SK-N-SH (cell line): ENCODE data around the gene MBNL2.

Experiments used
- CHD2 ChIP-seq: fragments of 150-350 bp; IDR thresholded peaks from 2 replicates; pipeline ENCODE4 v1.6.1; 2018; ENCODE audit warnings: low read length; ENCODE audit not compliant: partially characterized antibody
- GABPA ChIP-seq: IDR thresholded peaks from 2 replicates; pipeline ENCODE4 v1.4.0; 2012; ENCODE audit warnings: low read depth, mild to moderate bottlenecking
- POLR2AphosphoS5 ChIP-seq: IDR thresholded peaks from 2 replicates; pipeline ENCODE4 v1.6.1; 2012; ENCODE audit warnings: low read depth, low read length
- RAD21 ChIP-seq: IDR thresholded peaks from 2 replicates; pipeline ENCODE4 v1.6.1; 2012; ENCODE audit warnings: mild to moderate bottlenecking, low read length
- RXRA ChIP-seq: IDR thresholded peaks from 2 replicates; pipeline ENCODE4 v1.4.0; 2012; ENCODE audit warnings: low read depth, mild to moderate bottlenecking, borderline replicate concordance
- TAF1 ChIP-seq: IDR thresholded peaks from 2 replicates; pipeline ENCODE4 v1.6.1; 2012; ENCODE audit warnings: low read depth, mild to moderate bottlenecking, low read length, moderate library complexity, borderline replicate concordance
- YY1 ChIP-seq: IDR thresholded peaks from 2 replicates; pipeline ENCODE4 v1.4.0; 2012; ENCODE audit warnings: low read depth, mild to moderate bottlenecking
- TF ChIP-seq, protein P1 (sequence below): IDR thresholded peaks from 2 replicates; pipeline ENCODE4 v1.4.0; 2012; ENCODE audit warnings: low read depth
- TF ChIP-seq, protein P2 (sequence below): IDR thresholded peaks from 2 replicates; pipeline ENCODE4 v1.4.0; 2012; ENCODE audit warnings: low read depth, borderline replicate concordance
- TF ChIP-seq, protein P3 (sequence below): IDR thresholded peaks from 2 replicates; pipeline ENCODE4 v1.4.0; 2012; ENCODE audit warnings: low read depth, borderline replicate concordance
- TF ChIP-seq, protein P4 (sequence below): fragments of 200-600 bp; sonication (generic); IDR thresholded peaks from 2 replicates; pipeline ENCODE4 v1.6.1; 2017; ENCODE audit warnings: antibody characterized with exemption, mild to moderate bottlenecking, moderate library complexity

DNA sequence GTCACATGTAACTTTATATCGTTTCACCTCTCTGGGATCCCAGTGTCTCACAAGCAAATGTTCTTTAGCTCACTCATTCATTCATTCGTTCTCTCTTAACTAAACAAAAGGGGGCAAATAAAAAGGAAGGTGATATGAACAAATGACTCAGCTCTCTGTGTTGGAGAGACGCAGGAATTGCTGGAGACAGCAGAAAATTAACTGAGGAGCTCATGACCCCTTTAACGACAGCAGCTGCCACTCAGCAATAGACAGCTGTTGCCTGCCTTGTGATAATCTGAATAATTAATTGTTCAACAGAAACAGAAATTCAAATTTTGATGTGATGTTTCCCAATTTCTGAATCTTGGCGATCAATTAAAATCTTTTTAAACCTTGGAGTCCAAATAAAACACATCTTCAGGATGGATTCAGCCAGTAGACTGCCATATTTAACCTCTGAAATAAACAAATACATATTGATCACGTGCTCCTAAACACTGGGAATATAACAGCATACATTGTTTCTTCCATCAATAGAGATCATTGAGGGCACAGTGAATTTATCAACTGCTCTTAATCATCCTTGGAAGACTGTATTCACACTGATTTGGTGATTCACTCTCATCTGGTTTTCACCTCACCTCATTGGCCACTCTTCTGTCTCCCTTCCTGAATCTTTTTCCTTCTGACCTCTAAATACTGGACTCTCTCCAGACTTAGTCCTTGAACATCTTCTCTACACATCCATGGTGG is 63.3 kb downstream of the MBNL2 start:
- TF ChIP-seq TAF1: no peak
- TF ChIP-seq, protein P1, sequence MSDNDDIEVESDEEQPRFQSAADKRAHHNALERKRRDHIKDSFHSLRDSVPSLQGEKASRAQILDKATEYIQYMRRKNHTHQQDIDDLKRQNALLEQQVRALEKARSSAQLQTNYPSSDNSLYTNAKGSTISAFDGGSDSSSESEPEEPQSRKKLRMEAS: no peak
- no peak; the same call in 1 of the 2 replicates for TF ChIP-seq POLR2AphosphoS5
- TF ChIP-seq, protein P2, sequence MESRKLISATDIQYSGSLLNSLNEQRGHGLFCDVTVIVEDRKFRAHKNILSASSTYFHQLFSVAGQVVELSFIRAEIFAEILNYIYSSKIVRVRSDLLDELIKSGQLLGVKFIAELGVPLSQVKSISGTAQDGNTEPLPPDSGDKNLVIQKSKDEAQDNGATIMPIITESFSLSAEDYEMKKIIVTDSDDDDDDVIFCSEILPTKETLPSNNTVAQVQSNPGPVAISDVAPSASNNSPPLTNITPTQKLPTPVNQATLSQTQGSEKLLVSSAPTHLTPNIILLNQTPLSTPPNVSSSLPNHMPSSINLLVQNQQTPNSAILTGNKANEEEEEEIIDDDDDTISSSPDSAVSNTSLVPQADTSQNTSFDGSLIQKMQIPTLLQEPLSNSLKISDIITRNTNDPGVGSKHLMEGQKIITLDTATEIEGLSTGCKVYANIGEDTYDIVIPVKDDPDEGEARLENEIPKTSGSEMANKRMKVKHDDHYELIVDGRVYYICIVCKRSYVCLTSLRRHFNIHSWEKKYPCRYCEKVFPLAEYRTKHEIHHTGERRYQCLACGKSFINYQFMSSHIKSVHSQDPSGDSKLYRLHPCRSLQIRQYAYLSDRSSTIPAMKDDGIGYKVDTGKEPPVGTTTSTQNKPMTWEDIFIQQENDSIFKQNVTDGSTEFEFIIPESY: no peak
- no peak for TF ChIP-seq RXRA
- TF ChIP-seq GABPA: no peak
- TF ChIP-seq, protein P3, sequence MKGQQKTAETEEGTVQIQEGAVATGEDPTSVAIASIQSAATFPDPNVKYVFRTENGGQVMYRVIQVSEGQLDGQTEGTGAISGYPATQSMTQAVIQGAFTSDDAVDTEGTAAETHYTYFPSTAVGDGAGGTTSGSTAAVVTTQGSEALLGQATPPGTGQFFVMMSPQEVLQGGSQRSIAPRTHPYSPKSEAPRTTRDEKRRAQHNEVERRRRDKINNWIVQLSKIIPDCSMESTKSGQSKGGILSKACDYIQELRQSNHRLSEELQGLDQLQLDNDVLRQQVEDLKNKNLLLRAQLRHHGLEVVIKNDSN: no peak
- TF ChIP-seq, protein P4, sequence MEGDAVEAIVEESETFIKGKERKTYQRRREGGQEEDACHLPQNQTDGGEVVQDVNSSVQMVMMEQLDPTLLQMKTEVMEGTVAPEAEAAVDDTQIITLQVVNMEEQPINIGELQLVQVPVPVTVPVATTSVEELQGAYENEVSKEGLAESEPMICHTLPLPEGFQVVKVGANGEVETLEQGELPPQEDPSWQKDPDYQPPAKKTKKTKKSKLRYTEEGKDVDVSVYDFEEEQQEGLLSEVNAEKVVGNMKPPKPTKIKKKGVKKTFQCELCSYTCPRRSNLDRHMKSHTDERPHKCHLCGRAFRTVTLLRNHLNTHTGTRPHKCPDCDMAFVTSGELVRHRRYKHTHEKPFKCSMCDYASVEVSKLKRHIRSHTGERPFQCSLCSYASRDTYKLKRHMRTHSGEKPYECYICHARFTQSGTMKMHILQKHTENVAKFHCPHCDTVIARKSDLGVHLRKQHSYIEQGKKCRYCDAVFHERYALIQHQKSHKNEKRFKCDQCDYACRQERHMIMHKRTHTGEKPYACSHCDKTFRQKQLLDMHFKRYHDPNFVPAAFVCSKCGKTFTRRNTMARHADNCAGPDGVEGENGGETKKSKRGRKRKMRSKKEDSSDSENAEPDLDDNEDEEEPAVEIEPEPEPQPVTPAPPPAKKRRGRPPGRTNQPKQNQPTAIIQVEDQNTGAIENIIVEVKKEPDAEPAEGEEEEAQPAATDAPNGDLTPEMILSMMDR: no peak
- no peak for TF ChIP-seq CHD2
- TF ChIP-seq RAD21: no peak
- no peak for TF ChIP-seq YY1
